Stimulated activated naive CD4-positive, alpha-beta T cell treated with Interleukin-2 at 50 U/mL for 16 hours (primary cell): ENCODE results near the gene AKAP12.
A peak's percentile ranks its signal among the peaks of the same experiment; 100 is the strongest.
"Not testable (repeated sequence)": the region's sequence is repeated elsewhere in the genome, so short reads cannot be mapped to it uniquely, and the experiment has no call there.

ENCODE experiments used
- DNase-seq: peaks from one replicate; lab custom pipeline; 2025; lab: John Stamatoyannopoulos, UW

The AKAP12 gene

GRCh38 chr6:151310279-151310678, 70.5 kb downstream of the AKAP12 start:
- DNase-seq, result no peak

- no peak for DNase-seq
These were observed 71.3 kb downstream of the AKAP12 start for GRCh38 chr6:151310852-151311767.

DNA sequence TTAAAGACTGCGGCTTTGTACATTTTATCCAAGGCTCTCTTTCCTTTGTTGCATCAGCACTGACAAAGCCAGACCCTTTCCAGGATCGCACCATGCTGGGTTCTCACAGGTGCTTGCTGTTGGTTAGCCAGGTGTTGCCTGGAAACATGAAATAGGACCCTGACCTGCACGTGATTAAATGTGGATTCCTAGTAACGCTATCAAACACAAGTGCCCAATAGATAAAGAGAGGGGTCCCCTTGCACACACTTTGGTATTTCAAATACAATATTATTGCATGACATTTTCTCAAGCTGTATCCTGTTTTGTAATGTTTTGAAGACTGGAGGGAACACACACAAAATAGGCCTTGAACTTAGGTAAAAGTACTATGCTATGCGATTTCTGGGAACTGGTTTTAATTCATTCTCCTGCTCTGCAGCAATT, 73.3 kb downstream of the AKAP12 start:
- DNase-seq, result no peak

GRCh38 chr6:151315661-151316060, 75.9 kb downstream of the AKAP12 start:
- DNase-seq, result not testable (repeated sequence)

- DNase-seq, result no peak
These were observed 77.6 kb downstream of the AKAP12 start for GRCh38 chr6:151317103-151317994.

DNA sequence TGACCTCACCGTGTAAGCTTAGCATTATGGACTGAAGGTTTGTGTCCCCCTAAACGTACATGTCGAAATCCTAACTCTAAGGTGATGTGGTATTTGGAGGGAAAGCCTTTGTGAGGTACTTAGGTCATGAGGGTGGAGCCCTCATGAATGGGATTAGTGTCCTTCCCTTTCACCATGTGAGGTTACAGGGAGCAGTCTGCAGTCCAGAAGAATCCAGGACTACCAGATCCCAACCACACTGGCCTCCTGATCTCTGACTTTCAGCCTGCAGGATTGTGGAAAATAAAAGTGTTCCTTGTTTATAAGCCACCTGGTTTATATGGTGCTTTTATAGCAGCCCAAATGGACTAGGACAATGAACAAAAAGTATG, 78.2 kb downstream of the AKAP12 start:
- no peak for DNase-seq

GRCh38 chr6:151320140-151320539, 80.4 kb downstream of the AKAP12 start:
- DNase-seq, result no peak

DNA sequence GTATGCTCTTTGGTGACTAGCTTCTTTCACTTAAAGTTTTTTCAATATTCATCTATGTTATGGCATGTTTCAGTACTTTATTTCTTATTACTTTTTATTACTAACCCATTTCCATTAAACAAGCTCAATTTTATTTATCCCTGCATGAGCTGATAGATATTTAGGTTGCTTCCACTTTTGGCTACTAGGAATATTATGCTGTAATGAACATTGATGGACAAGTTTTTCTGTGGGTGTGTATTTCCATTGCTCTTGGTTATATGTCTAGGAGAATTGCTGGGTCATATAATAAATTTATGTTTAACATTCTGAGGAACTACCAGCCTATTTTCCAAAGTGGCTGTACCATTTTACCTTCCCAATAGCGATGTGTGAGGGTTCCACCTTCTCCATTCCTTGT, 81.7 kb downstream of the AKAP12 start:
- no peak for DNase-seq

DNA sequence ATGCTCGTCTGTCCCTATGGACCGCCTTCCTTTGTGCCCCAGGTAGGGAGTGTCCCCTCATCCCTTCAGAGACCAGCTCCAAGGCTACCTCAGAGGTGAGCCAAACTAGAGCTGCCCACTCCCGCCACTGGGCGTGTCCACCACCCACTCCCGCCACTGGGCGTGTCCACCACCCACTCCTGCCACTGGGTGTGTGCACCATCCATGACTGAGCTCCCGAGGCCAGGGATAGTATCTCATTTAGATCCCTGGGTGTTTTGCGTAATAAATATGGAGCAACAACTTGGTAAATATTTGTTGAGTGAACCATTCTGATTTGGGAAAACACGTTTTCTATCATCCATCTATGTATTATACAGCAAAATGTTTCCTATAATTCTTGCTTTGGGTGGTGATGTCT, 82.8 kb downstream of the AKAP12 start:
- no peak for DNase-seq

GRCh38 chr6:151323791-151324487, 84.2 kb downstream of the AKAP12 start:
- DNase-seq, result peak; percentile 37

GRCh38 chr6:151324488-151324825, 84.7 kb downstream of the AKAP12 start:
- DNase-seq, result no peak

DNA sequence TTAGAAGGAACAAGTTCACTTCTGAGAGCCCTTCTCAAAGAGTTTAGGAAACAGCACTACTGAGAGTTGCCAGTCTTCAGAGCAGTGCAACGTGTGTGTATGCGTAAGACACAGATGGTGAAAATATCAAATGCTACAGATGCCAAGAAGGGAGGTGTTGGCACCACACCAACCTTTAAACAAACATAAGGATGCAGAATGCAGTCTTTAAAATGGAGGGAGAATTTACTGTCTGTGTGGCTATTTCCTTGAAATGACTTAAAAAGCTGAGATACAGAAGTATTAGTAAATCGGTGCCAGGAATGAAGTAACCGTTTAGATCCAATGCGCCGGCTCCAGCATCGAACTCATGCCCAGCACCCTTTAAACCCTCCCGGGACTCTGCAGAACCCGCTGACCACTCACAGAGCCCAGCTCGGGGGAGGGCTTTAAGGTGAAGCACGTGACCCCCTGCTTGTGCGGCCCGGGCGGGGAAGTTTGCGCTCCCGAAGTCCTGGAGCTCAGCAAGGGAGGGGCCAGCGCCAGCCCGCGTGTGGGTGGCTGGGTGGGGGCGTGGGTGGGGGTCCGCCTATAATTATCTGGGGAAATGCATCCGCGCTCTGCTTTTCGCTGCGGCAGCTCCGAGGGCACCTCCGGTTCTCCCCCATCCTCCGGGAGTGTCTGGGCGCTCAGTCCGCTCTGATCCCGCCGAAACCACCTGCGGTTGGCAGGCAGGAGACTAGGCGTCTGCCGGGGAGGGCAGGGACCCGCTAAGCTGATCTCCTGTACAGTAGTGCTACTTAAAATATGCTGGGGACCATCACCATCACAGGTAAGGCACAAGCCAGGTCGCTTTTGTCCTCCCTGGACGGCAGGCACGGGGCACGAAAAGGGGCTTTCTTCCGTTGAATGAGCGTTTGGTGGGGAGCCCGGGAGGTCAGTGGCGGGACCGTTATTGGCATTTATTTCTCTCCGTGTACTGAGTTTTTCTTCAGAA, 85.6 kb downstream of the AKAP12 start:
- DNase-seq, result no peak

DNA sequence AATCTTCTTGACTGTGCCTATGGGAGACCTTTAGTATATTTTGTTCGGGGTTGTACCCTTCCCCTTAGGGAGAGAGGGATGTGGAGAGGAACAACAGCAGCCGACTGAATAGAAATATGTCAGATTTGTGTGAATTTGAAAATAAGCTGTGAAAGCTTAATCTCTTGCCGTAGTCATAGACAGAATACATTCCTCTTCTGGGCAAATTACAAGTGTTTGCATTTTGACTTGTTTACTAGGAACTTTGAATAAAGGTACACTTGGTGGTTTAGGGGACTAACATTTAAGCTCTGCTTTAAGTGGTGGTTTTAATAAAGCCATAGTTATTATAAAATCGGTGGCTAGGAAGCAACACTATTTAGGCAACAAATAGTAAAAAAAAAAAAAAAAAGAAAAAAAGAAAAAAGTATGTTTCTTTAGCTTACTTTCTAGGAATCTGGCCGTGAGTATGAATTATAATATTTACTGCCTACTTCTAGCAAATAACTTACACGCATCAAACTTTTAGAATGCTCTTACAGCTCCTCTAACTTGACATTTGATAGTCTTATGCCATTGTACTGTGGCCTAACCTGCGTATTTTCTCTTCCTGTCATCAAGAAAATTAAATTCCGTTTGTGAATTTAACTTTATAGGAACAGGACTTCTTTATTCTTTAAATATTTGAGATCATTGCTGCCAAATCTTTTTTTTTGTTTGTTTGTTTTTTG, 86.5 kb downstream of the AKAP12 start:
- DNase-seq, result no peak

DNA sequence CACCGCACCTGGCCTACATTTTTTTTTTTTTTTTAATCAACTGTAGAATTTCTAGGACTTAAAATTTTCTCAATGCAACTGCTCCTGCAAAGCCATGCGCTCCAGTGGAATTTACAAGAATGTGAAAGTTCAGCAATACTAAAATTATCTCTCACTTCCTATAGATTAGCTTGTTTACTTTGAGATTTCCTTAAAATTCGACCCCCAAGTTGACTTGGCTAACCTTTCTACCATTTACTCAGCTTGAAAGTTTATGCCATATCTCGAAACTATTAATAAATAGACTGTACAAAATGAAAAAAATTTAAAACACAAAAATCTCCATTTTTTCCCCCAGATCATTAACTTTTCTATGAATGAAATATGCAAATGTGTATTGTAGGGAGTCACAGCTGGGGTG, 87.3 kb downstream of the AKAP12 start:
- no peak for DNase-seq

DNA sequence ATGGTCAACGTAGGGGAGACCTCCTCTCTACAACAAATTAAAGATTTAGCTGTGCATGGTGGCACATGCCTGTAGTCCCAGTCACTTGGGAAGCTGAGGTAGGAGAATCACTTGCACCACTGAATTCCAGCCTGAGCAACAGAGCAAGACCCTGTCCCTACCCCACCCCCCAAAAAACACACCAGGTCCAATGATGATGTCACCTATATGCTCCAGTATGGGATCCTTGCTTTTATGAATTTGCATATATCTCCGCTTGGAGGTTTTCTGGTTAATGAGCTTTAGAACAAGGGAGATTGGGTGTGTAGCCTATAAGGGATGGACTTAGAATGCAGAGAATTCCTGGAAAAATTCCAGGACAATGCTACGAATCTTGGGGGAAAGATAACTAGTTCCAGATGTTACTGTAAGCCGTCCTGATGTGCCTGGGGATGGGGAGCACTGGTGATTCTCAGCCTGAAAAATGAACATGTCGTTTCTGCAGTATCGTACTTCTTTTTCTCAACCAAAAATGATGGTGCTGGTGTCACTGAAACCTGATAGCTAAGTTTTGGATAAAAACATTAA, 90.4 kb downstream of the AKAP12 start:
- DNase-seq, result no peak

DNA sequence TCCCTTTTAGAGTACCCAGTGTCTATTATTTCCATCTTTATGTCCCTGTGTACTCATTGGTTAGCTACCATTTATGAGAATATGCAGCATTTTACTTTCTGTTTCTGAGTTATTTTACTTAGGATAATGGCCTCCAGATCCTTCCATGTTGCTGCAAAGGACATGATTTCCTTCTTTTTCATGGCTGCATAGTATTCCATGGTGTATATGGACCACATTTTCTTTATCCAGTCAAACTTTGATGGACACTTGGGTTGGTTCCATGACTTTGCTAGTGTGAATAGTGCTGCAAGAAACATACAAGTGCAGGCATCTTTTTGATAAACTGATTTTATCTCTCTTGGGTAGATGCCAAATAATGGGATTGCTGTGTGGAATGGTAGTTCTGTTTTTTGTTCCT, 96.2 kb downstream of the AKAP12 start:
- no peak for DNase-seq

DNA sequence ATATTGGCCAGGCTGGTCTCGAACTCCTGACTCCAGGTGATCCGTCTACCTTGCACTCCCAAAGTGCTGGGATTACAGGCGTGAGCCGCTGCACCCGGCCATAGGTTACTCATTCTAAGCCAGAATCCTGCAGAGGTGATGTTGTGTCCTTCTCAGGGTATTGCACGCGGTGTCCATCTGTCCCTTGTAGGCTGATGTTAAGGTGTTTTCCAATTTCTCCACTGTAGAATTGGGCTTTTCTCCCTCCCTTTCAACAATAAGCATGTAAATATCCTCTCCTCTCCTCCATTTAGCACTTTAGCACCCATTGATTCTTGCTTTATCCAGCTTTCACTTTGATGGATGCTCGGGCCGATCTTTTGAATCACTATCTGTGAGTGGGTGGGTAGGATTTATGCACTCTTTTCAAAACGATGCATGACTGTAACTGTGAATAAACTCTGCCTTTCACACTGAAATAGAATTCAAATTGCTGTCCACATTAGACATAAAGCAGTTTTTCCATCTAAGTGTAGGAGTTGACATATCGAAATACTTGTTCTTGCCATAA, 99.0 kb downstream of the AKAP12 start:
- DNase-seq, result no peak

DNA sequence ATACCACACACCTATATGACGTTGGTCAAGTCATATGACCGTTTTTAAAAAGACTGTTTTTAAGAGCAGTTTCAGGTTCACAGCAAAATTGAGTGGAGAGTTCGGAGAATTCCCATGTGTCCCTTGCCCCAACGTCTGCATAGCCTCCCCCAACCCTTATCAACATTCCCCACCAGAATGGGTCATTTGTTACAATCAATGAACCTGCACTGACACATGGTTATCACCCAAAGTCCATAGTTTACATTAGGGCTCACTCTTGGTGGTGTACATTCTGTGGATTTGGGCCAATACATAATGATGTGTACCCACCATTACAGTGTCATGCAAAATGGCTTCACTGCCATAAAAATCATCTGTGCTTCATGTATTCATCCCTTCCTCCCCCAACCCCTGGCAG, 99.6 kb downstream of the AKAP12 start:
- DNase-seq, result no peak

- DNase-seq, result no peak
These were observed 100.6 kb downstream of the AKAP12 start for GRCh38 chr6:151340219-151340978.
